HG02571 (cell line): ENCODE data around the gene ELP6.
A peak's percentile ranks its signal among the peaks of the same experiment; 100 is the strongest.
"Not testable (repeated sequence)": the region's sequence is repeated elsewhere in the genome, so short reads cannot be mapped to it uniquely, and the experiment has no call there.

Experiments
- ATAC-seq: cut with Tn5 transposase; IDR thresholded peaks from one replicate; pipeline ENCODE4 v1.9.1; 2021; ENCODE audit warnings: mild to moderate bottlenecking, moderate library complexity; ENCODE audit not compliant: unreplicated experiment

The ELP6 gene

DNA sequence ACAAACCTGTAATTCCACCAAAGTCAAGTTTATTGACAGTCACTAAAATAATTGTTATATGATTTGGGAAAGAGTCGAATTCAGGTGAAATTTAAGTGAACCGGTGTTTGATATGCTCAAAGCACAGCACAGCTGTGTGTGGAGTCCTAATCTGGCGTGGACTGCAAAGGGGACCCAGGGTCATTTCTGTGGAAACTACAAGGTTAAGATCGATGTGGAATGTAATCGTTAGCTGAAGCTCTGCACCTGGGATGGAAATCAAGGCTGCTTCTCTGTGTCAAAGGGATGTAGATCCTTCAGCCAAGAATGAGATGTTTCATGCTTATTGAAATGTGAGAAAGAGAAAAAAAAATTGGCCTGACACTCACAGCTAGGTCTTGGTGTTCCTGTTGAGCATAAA lies 1.6 kb upstream of the ELP6 start:
- ATAC-seq, result no peak

DNA sequence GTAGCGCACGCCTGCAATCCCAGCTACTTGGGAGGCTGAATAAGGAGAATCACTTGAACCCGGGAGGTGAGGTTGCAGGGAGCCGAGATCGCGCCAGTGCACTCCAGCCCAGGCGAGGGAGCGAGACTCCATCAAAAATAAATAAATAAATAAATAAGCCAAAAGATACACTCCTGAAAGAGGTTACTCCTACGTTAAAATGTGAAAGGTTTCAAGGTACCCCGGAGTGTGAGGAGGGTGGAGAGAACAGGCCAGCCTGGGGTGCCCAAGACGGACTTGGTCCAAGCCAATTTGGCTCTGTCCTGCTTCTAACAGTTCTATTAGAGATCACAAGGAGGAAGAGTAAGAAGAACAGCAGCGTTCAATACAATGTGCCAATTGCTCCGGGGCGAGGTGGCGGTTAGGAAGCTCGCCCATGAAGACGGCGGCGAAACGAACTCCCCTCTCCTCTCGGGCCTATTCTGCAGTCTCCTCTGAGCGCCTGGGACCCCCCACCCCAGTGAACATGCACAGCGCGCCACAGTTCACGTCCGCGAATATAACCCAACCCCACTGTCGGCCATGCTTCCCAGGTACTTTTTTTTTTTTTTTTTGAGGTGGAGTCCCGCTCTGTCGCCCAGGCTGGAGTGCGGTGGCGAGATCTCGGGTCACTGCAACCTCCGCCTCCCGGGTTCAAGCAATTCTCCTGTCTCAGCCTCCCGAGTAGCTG lies 942 bp downstream of the ELP6 start:
- no peak for ATAC-seq

DNA sequence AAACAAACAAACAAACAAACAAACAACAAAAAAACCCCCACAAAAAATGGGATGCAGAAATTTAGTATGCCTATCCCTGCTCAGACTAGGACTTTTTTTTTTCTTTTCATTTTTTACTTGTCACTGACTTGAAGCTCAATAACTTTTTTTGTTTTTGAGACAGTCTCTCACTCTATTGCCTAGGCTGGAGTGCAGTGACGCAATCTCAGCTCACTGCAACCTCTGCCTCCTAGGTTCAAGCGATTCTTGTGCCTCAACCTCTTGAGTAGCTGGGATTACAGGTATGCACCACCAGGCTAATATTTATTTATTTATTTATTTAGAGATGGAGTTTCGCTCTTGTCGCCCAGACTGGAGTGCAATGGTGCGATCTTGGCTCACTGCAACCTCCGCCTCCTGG lies 8.2 kb downstream of the ELP6 start:
- not testable (repeated sequence) for ATAC-seq

DNA sequence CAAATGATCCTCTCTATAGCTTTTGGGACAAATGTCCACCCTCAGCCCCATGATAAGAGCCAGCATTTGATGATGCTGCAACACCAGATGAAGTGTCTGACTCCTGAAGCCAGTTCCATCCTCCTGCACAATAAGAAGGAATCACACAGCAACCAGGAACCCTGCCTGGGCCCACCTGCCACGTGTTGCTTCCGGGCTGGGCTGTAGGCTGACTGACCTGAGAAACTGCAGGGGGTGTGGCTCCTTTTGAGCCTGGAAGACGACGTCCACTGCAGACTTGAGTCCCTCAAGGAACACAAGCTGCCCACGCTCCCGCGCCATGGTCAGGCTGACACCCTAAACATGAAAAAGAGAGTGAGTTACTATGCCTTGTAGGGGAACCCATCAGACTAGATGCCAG lies 9.4 kb downstream of the ELP6 start:
- no peak for ATAC-seq

DNA sequence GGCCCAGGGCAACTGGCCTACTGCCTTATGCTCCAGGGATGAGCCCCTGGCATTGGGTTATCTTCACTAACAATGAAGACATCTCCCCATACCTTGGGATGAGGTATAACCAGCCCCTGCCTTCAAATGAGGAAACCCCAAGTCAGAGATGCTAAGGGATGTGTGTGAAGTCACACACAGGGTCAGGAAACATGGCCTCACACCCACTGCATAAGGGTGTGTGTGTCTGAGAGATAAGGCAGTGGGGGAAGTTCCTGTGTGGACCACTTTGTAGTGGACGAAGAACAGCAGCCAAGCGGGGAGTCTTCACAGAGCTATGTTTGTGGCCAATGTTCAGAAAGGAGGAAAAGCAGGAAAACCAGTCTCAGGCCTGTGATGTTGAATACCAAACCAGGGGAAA lies 10.5 kb downstream of the ELP6 start:
- ATAC-seq, result no peak

DNA sequence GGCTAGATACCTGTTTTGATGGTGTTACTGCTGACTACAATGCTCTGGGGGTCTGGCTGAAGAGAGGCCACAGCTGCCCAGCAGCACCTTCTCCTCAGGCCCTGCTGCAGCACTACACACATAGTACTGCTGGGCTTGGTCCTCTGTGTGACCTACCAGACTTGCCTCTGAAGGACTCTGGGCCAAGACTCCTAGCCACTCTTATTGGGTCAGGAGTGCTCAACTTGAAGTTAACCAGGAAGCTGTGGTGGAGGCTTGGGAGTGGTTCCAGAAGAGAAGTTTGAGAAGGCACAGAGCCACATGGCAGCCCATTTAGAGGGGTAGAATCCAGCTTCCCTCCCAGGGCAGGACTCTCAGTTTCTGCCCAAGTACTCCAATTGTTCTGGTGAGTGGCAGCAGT lies 16.6 kb downstream of the ELP6 start:
- no peak for ATAC-seq

DNA sequence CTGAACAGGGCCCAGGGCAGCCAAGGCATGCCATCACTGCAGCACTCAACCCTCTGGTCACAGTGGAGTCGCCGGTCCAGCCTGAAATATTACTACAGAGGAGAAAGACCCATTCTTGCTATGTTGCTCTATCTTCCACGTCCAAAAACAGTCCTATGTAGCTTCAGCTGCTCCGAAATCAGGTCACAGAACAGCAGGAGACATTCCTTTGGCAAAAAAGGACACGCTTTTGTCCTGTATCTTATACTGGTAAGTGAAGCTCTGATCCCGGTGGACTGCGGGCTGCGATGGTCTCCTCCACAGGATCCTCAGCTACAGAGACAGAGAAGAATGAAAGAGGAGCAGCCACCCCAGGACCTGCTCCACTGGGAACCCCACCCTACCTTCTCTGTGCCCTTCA lies 17.6 kb downstream of the ELP6 start:
- no peak for ATAC-seq

DNA sequence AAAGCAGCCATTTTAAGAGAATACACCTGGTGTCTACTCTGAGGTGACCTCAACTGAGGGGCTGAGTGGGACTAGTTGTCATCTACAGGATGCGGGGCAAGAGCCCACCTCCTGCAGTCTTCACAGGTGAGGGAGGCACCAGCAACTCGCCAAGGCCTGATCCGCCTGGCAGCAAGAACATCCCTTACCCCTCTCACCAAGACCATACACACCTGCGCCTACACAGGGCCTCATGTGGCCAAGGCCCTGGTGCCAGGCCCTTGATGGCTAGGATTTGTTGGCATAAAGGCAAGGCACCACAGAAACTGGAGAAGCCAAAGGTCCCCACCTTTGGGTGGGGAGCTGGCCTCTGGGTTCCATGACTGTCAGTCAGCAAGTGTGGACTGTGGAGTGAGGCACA lies 18.4 kb downstream of the ELP6 start:
- ATAC-seq, result no peak

DNA sequence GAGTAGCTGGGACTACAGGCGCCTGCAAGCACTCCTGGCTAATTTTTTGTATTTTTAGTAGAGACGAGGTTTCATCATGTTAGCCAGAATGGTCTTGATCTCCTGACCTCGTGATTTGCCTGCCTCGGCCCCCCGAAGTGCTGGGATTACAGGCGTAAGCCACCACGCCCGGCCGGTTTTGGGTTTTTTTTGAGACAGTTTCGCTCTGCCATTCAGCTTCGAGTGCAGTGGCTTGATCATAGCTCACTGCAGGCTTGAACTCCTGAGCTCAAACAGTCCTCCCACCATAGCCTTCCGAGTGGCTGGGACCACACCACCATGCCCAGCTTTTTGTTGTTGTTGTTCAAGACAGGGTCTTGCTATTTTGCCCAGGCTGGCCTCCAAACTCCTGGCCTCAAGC lies 21.7 kb downstream of the ELP6 start:
- ATAC-seq, result no peak

DNA sequence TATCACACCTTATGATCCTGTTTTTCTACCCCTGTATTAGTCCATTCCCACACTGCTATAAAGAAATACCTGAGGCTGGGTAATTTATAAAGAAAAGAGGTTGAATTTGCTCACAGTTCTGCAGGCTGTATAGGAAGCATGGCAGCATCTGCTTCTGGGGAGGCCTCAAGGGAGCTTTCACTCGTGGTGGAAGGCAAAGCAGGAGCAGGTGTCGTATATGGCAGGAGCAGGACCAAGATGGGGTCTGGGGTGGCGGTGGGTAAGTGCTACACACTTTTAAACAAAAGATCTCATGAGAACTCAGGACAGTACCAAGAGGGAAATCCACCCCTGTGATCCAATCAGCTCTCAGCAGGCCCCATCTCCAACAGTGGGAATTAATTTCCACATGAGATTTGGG lies 22.3 kb downstream of the ELP6 start:
- ATAC-seq, result no peak

DNA sequence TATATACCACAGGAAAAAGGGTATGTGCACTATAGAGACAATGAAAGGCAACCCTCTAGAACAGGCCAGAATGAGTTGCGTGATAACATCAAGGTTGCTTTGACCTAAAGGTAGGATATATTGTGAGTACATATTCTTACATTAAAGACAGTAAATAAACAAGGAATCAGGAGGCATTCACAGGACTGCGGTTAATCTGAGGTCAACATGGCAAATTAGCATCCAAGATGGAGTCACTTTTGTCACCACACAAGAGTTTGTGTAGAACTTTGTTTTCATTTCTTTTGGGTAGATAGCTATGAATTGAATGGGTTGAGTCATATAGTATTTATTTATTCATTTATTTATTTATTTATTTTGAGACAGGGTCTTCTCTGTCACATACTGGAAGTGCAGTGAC lies 26.2 kb downstream of the ELP6 start:
- no peak for ATAC-seq

DNA sequence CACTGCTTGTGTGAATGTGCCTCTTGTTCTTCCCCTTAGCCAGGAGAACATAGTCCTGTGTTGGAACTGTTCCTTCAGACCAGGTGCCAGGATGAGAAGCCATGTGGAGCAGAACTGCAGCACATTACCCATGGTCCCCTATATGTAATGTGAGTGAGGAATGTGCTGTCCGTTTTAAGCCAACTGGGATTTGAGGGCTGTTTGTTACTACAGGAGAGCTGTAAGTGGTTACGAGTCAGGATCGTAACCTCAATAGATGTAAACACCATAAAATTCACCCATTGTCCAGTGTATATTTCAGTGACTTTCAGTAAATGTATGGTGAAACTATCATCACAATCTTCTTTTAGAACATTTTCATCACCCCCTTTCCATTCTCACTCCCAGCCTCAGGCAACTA lies 27.7 kb downstream of the ELP6 start:
- ATAC-seq, result no peak

DNA sequence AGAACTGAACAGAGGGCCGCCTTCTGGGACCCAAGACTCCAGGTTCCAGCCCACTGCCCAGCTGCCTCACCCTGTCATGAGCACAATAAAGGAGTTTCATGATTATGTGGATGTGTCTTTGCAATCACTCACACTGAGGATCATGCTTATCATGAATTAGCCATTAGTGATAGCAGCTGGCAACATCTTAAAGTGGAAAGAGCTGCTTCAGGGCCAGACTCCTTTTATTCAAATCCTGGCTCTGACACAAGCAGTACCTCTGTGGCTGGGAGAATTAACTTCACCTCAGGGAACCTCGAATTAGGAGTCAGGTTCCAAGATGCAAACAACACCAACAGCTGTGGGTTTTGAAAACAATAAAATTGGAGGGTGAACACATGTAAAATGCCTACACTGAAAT lies 31.1 kb downstream of the ELP6 start:
- ATAC-seq, result no peak

DNA sequence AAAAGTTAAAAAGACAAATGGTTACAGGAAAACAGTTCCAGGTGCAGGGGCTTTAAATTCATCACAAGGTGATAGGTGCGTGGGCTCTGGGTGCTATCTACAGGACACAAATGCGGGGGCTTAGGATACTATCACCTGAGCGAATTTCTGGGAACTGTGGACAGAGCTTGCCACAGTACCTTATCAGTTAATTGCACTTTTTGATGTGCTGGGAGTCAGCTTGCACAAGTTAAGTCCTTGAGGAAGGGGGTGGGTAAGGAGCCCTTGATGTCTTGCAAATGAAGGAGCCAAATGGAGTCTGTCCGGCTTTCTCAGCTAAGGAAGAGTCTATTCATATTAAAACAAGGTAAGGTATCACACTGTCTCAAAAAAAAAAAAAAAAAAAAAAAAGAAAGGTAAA lies 31.7 kb downstream of the ELP6 start:
- not testable (repeated sequence) for ATAC-seq

DNA sequence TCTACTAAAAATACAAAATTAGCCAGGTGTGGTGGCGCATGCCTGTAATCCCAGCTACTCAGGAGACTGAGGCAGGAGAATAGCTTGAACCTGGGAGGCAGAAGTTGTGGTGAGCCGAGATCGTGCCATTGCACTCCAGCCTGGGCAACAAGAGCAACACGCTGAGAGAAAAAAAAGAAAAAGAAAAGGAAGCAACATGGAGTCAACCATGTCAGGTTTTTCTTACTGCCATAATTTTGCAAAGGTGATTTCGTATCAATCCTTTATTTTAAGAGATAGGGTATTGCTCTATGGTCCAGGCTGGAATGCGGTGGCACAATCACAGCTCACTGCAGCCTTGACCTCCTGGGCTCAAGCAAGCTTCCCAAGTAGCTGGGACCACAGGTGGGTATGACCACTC lies 33.2 kb downstream of the ELP6 start:
- ATAC-seq, result not testable (repeated sequence)

DNA sequence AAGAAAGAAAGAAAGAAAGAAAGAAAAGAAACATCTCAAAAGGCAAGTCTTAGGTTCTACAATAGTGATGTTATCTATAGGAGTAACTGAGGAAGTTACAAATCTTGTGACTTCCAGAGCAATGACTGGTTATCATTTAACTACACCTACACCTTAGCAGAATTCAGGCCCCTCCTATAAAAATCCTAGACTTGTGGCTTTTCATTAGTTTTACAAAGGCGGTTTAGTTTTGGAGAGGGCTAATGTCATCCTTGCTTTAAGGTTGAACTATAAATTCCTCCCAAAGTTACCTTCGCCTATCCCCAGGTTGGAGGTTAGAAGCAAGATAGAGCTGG lies 33.7 kb downstream of the ELP6 start:
- ATAC-seq, result no peak

DNA sequence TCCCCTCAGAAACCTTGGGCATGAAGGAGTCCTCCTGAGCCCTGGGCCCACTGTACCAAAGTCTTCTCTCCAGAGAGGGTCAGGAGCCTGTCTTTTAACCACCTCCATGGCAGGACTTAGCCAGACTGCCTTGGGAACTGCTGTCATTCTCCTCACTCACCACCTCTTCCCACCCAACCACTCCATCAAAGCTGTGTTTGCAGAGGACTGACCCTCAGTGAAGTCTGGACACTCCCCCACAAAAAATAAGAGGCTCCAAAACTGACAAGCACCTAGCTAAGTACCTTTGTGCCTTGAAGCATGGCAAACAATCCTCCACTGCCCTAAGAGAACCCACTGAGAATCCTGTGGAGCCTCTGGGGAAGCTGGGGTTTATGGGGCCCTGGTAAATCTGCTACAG lies 35.5 kb downstream of the ELP6 start:
- no peak for ATAC-seq

DNA sequence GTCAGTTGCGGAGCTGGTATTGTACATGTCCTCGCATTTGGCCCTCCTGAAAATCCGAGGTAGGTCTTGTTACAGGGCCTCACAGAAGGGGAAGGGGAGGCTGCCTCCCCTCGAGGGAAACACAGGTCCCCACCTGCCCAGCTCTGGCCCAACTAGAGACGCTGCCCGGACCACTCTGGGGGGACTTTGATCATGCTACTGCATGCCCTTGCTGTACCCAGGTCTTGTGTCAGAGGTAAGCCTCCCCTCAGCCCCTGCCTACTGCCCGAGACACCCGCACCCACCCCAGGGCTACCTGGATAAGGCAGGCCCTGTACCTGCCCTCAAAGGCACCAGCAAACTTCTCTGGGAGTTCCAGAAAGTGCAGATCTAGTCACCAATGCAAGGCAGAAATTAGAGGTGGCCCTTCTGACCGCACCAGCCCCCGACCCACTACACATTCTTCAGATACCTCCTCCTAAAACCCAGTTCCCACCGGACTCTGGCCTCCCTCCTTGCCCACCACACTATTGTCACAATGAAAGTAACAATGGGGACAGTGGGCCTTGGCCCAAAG lies 36.8 kb downstream of the ELP6 start:
- no peak for ATAC-seq

DNA sequence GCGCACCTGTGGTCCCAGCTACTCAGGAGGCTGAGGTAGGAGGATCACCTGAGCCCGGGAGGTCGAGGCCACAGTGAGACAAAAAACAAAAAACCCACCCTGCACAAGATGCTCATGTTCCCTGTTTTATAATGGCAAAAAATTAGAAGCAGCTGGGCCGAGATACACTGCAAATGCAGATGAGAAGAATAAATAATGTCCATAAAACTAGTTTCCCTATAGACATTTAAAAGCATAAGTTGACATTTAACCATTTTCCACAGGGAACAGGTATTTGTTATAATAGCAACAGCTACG lies 37.2 kb downstream of the ELP6 start:
- no peak for ATAC-seq

DNA sequence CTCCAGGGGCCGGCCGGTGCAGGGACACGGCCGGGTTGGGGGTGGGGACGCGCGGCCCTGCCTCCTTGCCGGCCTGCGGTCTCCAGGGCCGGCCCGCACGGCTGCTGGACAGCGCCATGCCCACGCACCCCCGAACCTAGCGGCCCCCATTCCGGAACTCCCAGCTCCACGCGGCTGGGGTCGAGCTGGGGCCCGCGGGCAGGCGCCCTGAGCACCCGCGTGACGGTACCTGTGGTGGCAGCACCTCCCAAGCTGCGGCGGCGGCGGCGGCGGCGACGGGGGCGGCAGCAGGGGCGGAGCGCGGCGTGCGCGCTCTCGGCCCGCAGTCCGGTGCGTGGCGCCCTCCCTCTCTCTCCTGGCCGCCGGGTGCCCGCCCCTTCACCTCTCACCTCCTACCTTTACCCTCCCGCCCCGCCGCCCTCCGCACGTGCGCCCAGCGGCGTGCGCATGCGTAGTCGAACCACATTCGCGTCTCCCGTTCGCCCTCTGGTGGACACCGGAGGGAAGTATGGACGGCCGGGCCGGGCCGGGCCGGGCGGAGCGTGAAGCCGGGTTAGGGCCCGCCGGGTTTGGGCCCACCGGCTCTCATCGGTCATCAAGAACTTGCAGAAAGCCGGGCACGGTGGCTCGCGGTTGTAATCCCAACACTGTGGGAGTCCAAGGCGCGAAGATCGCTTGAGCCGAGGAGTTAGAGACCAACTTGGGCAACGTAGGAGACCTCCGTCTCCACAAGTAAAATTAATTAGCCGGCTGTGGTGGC lies 37.8 kb downstream of the ELP6 start, which contains the start of gene SCAP:
TSS of gene SCAP (minus strand) at position 372 of the 760 bp plus-strand sequence. CDS start 32,948 bp downstream, outside the sequence.
- peak; percentile 92 for ATAC-seq

DNA sequence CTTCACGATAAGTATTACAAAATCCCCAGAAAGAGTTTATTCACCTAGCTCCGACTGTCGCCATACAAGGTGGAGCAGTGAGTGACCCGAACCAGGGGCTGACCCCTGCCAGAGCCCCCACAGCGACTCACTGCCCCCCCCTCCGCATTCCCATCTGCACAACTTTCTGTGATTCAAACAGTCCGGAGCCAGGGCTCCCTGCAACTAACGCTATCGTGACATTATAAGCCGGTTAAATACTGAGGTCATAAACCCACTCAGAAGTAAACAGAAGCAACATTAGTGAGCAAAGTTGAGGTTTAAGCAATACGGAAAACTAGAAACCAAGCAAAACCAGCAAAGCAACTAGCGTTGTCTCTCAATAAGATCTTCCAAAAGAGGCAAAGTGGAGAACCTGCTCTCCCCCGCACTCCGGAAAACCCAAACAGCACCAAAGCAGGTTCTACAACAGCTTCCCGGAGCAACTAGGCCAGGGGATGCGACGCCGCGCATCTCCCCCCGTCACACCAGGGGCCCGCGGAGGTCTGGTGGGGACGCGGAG lies 38.4 kb downstream of the ELP6 start:
- no peak for ATAC-seq

DNA sequence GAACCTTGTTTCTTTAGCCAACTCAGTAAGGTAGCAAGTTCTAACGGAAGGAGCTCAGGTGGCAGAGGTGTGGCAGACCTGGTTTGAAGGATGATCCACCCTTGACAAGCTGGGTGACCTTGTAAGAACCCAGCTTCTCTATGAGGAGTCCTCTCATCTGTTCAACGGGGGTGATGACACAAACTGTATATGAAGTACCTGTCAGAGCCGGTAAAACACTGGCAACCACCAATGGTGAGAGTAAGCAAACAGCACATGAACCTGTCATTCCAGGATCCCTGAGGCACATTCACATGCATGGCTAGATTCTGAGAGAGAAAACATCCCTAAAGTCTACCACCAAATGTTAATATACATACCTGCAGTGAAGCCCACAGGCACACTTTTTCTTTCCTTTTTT lies 40.1 kb downstream of the ELP6 start:
- no peak for ATAC-seq
